ENCODE measurements around the gene CRB3. TPM values are rescaled to one million over a fixed set of nuclear protein-coding genes. Genes with fewer than 3 reads are reported as not detected.
A peak's percentile ranks its signal among the peaks of the same experiment; 100 is the strongest.
"Not testable (repeated sequence)": the region's sequence is repeated elsewhere in the genome, so short reads cannot be mapped to it uniquely, and the experiment has no call there.

The CRB3 gene
- total and polyA plus RNA-seq, 12 donors, result 0.28 TPM; not detected in 11

GRCh38 chr19:6501740-6502648 lies 37.9 kb downstream of the CRB3 start, which contains the start of gene TUBB4A:
Gene TUBB4A, minus strand, starts transcription at chr19:6502309. Its CDS starts 97 bp downstream, at chr19:6502212.
- no peaks in the 10 kb centered on the region for H3K36me3 ChIP-seq
- H3K9me3 ChIP-seq, result no peaks in the 10 kb centered on the region
- H3K4me1 ChIP-seq, result peaks cover 0 to 15% (median 12%) of the 10 kb centered on the region in 9 donors
- DNase-seq (peak; percentile 11 to 55), ATAC-seq (peak in 7 of 8 donors; percentile 41 to 72 (median 56))
- intact Hi-C loops (cut with DNase I), result no loop called here
- peak within 1 kb of the TSS in 2 of 10 donors; percentile 6 to 8 for H3K27ac ChIP-seq
- peak within 1 kb of the TSS; percentile 29 to 52 (median 46) for H3K4me3 ChIP-seq
- H3K27me3 ChIP-seq, result peaks cover 19 to 63% (median 52%) of the 10 kb centered on the region in 7 donors
- no peak for TF ChIP-seq CTCF (IDR thresholded peaks at IDR 0.05)
- 1 to 2% methylated on average over 63 to 71 of the region's 71 CpGs for WGBS, 2 donors

- ATAC-seq (peak in 5 of 8 donors; percentile 36 to 62 (median 41)), DNase-seq (peak; percentile 25 to 60)
- Histone ChIP-seq H3K36me3 (no peaks in the 10 kb centered on the region), H3K9me3 (no peaks in the 10 kb centered on the region), H3K4me3 (no peak overlapping the region), H3K27me3 (peaks cover 19 to 58% (median 49%) of the 10 kb centered on the region in 7 donors), H3K27ac (no peak overlapping the region), H3K4me1 (peaks cover 0 to 15% (median 12%) of the 10 kb centered on the region in 9 donors)
- TF ChIP-seq CTCF (IDR thresholded peaks at IDR 0.05), result no peak
- 68 to 74% methylated on average over 9 of the region's 9 CpGs for WGBS, 2 donors
- intact Hi-C loops (cut with DNase I), result no loop called here
These were observed 39.5 kb downstream of the CRB3 start for GRCh38 chr19:6503407-6504201.

- peaks cover 1 to 13% (median 10%) of the 10 kb centered on the region in 7 donors for H3K27me3 ChIP-seq
- H3K4me1 ChIP-seq; DNase-seq; H3K36me3 ChIP-seq; H3K27ac ChIP-seq; H3K9me3 ChIP-seq; ATAC-seq; intact Hi-C loops (cut with DNase I); H3K4me3 ChIP-seq: not testable (repeated sequence)
- WGBS, 2 donors, result 84 to 88% methylated on average over 9 of the region's 9 CpGs
These were observed 44.1 kb downstream of the CRB3 start for GRCh38 chr19:6508028-6508771.

GRCh38 chr19:6509118-6509971 lies 45.3 kb downstream of the CRB3 start:
- no peak for DNase-seq
- ATAC-seq, result peak in 6 of 8 donors; percentile 29 to 80 (median 46)
- no peak overlapping the region for H3K4me3 ChIP-seq
- peaks cover 0 to 7% (median 0%) of the 10 kb centered on the region in 7 donors for H3K27me3 ChIP-seq
- intact Hi-C loops (cut with DNase I), result no loop called here
- TF ChIP-seq CTCF (IDR thresholded peaks at IDR 0.05), result no peak
- no peaks in the 10 kb centered on the region for H3K9me3 ChIP-seq
- no peaks in the 10 kb centered on the region for H3K4me1 ChIP-seq
- 62 to 66% methylated on average over 20 of the region's 20 CpGs for WGBS, 2 donors
- no peak overlapping the region for H3K27ac ChIP-seq
- no peaks in the 10 kb centered on the region for H3K36me3 ChIP-seq
